GM19324 (cell line): ENCODE measurements around the gene NEK6.

Experiments used
- ATAC-seq: cut with Tn5 transposase; IDR thresholded peaks from one replicate; pipeline ENCODE4 v1.9.1; 2021; ENCODE audit warnings: mild to moderate bottlenecking, moderate library complexity; ENCODE audit not compliant: unreplicated experiment, low FRiP score

NEK6 gene

DNA sequence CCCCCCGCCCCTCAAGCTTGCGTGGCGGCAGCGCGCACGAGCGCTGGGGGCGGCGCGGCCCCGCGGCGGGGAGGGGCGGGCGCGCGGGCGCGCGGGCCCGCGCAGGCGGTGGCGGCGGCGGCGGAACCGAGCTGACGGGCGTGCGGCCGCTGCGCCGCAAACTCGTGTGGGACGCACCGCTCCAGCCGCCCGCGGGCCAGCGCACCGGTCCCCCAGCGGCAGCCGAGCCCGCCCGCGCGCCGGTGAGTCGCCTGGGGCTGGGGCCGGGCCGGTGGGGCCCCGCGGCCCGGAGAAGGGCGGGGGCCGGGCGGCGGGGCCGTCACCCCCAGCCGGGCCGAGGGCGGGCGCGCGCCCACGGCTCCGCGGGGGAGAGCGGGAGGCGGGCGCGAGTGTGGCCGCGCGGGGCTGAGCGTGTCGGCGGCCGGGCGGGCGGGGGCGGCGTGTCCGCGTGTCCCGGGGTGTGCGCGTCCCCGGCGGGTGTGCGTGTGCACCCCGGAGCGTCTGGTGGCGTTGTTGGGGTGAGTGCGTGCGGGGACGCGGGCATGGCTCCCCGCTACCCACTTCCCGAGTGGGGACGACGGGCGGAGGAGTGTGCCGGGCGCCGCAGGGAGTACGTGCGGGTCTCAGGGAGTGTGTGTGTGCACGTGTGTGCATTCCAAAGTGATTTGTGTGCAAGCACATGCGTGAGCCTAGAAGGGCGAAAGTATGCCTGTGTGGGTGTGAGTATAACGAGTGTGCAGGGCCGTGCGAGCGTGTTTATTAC is at the start of gene NEK6:
NEK6 (plus strand) TSS at position 106 of the 763 bp plus-strand sequence. CDS start 44,016 bp downstream, outside the sequence.
- ATAC-seq = peak; percentile 42

DNA sequence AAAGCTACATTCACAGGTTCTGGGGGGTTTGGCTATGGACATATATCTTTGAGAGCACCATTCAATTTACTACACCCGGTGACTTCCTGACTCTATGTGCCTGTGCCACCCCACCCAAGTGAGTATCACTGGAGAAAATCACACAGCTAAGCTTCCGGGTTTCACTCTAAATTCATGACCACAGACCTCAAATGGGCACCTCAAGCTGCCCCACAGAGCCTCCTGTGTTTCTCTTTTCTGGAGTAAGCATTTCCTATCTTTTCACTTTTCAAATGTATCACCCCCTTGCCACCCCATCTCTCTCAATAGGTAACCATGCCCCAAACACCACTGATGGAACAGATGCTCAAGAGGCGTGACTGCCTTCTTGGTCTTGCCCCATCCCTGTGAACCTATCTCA is 49.2 kb upstream of the NEK6 start:
- ATAC-seq = no peak

DNA sequence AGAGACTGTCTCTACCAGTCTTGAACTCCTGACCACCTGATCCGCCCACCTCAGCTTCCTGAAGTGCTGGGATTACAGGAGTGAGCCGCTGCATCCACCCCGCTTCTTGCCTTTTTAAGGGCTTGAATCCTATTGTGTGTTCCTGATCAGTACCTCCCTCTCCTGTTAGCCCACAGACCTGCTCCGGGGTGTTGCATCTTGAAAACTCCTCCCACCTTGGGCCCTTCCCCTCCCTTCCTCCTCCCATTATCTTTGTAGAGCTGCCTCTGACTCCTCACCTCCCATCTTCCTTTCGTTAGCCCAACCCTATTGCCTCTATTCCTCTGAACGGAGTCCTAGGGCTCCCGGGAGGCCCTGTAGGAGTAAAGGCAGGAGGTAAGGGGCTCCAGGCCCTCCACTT is 48.5 kb upstream of the NEK6 start:
- no peak for ATAC-seq

DNA sequence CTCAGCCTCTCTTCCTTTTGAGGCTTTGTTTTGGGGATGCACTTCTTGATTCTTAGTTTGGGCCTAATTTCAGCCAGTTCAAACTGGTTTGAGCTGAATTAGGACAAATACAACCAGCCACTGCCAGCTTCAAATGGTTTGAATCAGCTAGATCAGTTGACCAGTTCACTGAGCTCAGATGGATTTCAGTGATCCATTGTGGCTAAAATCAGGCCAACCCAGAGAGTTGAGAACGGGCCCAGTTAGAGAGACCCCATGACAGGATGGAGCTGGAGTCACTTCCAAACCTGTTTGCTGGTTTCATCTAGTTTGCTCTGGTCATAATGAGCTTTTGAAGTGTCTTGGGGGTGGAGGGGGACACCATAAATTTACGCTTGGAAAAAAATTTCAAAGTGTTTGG is 48.0 kb upstream of the NEK6 start:
- ATAC-seq = no peak

- ATAC-seq = no peak
These were observed 47.1 kb upstream of the NEK6 start for GRCh38 chr9:124210697-124211096.

GRCh38 chr9:124212381-124213050 is 45.2 kb upstream of the NEK6 start:
- ATAC-seq = no peak

DNA sequence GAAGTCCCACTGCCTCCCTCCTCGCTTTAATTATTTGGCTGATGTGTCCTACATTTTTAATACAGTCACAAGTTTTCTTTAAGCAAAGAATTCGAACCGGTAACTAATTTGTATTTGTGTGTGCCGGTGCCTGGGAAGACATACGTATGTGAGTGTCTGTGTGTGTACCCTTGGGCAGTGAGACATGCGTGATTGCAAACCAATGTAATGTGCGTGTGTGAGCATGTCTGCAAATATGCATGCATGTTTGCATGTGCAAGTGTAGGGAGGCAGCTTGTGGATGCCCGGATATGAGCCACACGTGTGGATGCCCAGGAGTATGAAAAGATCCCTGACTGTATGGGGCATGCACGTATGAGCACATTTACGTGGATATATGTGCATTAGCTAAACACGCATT is 44.4 kb upstream of the NEK6 start:
- no peak for ATAC-seq

GRCh38 chr9:124214116-124214515 is 43.6 kb upstream of the NEK6 start:
- ATAC-seq = no peak

DNA sequence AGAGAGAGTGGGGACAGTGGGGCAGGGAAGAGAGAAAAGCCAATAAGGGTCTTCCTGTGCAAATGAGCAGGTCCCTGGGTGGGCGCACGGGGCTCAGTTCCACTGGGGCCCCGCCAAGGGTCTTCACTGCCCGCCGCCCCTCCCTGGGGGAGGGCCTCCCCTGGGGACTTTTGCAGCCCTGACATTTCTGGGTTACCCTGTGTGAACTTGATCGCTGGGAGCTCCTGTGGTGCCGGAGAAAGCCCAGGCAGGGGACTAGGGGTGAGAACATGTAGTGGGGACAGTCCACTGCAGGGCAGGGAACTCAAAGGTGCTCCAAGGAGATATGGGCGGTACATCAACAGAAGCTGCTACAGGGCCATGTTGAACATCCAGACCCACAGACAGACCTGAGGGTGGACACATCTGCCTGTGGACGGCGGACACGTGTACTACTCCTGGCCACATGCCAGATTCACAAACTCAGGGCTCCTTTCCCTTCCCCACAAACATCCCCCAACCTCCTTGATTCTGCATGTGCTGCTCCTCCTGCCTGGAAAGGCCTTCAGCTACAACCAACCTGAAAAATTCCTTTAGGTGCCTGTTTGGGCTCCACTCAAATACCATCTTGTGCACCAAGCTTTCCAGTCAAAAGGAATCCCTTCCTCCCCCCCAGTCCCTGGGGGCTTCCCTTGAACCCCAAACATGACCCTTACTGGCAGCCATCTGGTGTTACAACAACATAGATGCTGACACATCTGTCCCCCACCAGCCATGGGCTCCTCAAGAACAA is 43.0 kb upstream of the NEK6 start:
- no peak for ATAC-seq

DNA sequence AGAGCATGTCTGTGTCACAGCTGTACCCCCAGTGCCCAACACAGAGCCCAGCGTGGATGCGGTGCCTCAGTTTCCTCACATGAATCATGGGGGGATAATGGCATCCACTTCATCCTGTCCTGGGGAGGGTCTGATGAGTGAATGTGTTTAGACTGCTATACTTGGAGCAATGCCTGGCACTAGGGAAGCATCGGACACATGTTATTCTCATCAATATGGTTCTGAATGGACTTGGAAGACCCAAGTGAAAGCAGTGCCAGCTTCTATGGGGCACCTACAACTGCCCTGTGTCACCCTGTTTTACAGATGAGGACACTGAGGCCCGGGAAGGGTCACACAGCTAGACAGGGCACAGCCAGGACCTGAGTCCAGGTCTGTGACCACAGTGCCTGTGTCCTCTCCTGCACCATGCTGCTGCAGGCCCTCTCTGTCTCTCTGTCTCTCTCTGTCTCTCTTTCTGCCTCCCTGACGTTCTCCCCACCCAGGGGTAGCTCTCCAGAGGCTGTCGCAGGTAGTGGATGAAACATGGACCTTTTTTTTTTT is 42.3 kb upstream of the NEK6 start:
- no peak for ATAC-seq

DNA sequence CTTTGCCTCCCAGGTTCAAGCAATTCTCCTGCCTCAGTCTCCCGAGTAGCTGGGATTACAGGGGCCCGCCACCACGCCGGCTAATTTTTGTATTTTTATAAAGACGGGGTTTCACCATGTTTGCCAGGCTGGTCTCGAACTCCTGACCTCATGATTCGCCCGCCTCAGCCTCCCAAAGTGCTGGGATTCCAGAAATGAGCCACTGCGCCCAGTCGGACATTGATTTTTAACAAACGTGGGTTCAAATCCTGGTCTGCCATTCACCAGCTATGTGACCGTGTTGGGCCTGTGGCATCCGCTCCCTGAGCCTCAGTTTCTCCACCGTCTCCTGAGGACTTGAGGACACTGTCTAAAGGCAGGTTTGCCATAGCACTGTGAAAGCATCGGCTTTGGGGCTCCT is 41.8 kb upstream of the NEK6 start:
- no peak for ATAC-seq

DNA sequence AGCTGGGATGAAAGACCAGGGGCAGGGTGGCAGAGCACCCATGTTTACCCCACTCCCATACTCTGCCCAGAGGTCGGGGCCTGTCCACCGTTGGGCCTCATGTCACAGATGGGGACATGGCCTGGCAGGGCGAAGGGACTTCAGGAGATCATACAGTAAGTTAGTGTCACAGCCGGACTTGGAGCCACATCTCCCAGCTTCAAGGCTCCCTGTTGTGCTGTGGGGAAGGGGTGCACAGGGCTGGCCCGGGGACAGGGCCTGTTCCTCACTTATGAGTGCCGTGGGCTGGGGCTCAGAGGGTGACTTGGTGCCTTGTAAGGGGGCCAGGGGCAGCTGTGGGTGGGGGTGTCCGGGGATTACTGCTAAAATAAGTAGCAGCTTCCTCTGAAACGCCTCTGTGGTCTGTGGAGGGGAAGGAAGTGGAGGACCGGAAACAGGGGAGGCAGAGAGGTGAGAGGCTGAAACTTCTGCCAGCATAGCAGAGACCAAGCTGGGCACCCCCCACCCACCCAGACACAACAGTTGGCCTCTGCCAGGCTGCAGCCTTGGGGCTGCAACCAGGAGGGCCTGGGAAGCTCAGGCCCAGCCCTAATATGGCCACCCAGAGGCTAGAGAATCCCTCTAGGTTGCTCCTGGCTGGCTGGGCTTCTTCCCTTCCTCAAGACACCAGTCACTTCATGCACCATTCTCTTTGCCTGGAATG is 41.1 kb upstream of the NEK6 start:
- no peak for ATAC-seq

DNA sequence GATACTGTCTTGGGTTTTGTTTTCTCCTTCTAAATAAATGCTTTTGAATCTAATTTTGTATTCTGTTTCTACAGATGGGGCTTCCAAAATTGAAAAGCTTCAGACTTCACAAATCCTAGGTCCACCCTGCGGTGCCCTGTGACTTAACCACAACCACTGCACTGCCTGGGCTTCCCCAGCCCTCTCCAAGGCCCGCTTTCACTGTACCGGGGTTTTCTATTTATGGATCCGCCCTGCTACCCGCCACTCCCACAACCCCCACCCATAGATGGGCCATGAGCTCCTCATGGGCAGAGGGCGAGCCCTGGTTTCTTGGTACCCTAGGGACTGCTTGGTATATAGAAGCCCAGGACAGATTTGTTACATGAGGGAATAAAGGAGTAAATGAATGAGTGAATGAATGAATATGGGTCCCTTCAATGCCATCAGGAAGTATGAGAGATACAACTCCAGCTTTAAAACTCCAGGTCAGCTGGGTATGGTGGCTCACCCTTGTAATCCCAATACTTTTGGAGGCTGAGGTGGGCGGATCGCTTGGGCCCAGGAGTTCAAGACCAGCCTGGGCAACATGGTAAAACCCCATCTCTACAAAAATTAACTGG is 39.8 kb upstream of the NEK6 start:
- ATAC-seq = no peak

DNA sequence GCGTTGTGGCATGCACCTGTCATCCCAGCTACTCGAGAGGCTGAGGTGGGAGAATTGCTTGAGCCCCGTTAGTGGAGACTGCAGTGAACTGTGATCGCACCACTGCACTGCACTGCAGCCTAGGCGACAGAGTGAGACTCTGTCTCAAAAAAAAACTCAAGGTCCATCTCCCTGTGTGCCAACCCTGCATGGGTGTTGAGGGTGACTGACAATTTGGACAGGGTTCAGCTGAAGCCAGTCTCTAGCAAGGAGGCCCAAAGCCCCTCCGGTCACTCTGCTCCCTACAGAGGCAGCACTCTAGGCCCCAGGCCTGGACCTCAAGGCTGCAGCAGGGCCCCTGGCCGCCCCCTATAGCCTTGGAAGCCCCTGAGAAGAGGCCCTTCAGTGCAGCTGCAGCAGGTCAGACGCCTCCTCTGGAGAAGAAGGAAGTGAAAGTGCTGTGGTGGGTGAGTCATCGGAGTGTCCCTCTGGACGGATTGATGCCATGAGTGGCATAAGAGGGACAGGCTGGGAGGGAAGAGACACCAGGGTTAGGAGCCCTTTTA is 39.2 kb upstream of the NEK6 start:
- ATAC-seq = peak; percentile 67

GRCh38 chr9:124218987-124219461 is 38.7 kb upstream of the NEK6 start:
- no peak for ATAC-seq

- no peak for ATAC-seq
These were observed 36.8 kb upstream of the NEK6 start for GRCh38 chr9:124220946-124221451.

- no peak for ATAC-seq
These were observed 36.1 kb upstream of the NEK6 start for GRCh38 chr9:124221676-124222075.

- ATAC-seq = no peak
These were observed 35.6 kb upstream of the NEK6 start for GRCh38 chr9:124222109-124222508.

- no peak for ATAC-seq
These were observed 34.6 kb upstream of the NEK6 start for GRCh38 chr9:124222918-124223720.
